Keratinocyte (primary cell): Measurements from ENCODE around the gene VWDE. TPM values are rescaled to one million over a fixed set of nuclear protein-coding genes. Genes with fewer than 3 reads are reported as not detected.

ENCODE experiments used
- DNase-seq: peaks from one replicate; pipeline ENCODE4 v3.0.0-alpha.2; 2011; ENCODE audit warnings: low read depth, missing footprints, low spot score
- FAIRE-seq: peaks from 2 replicates; lab custom pipeline; 2011; peaks lifted over from hg19 to GRCh38; lab: Jason Lieb, UNC
- H2AFZ ChIP-seq: 2 replicates; pipeline ENCODE4 v1.6.0; 2012; ENCODE audit warnings: low read length, control low read depth, inconsistent platforms; ENCODE audit not compliant: control insufficient read depth
- H3K27ac ChIP-seq: 2 replicates; pipeline ENCODE4 v1.5.1; 2011; ENCODE audit warnings: low read length; ENCODE audit not compliant: control insufficient read depth, insufficient read depth
- H3K27me3 ChIP-seq: 3 replicates; pipeline ENCODE4 v1.6.0; 2011; ENCODE audit warnings: low read length; ENCODE audit not compliant: control insufficient read depth, insufficient read depth; ENCODE audit errors: extremely low read depth
- H3K36me3 ChIP-seq, 2 experiments: 2 replicates in 1 of 2; 3 replicates in 1 of 2; pipeline ENCODE4 v1.5.1; 2011; ENCODE audit warnings: low read length in 2 of 2, mild to moderate bottlenecking in 1 of 2; ENCODE audit not compliant: control insufficient read depth in 2 of 2, insufficient read depth in 2 of 2; ENCODE audit errors: extremely low read depth in 1 of 2
- H3K4me1 ChIP-seq: 3 replicates; pipeline ENCODE4 v1.5.1; 2011; ENCODE audit warnings: low read length; ENCODE audit not compliant: control insufficient read depth, insufficient read depth; ENCODE audit errors: extremely low read depth
- H3K4me2 ChIP-seq: 3 replicates; pipeline ENCODE4 v1.6.0; 2011; ENCODE audit warnings: low read depth, low read length; ENCODE audit not compliant: control insufficient read depth, insufficient read depth; ENCODE audit errors: extremely low read depth
- H3K4me3 ChIP-seq, 3 experiments: fragments of 200-600 bp in 1 of 3; sonication (generic) in 1 of 3; 2 replicates in 2 of 3; 3 replicates in 1 of 3; pipeline ENCODE4 v1.5.1; 2011 to 2016; ENCODE audit warnings: low read length in 3 of 3, mild to moderate bottlenecking in 3 of 3, control low read depth in 2 of 3, inconsistent platforms in 1 of 3, low read depth in 1 of 3, mixed read lengths in 1 of 3, mixed run types in 1 of 3, moderate library complexity in 1 of 3; ENCODE audit not compliant: control insufficient read depth in 2 of 3, insufficient read depth in 2 of 3; ENCODE audit errors: extremely low read depth in 1 of 3
- H3K79me2 ChIP-seq: 2 replicates; pipeline ENCODE4 v1.6.0; 2012; ENCODE audit warnings: low read length; ENCODE audit not compliant: control insufficient read depth, insufficient read depth
- H3K9ac ChIP-seq: 3 replicates; pipeline ENCODE4 v1.6.0; 2011; ENCODE audit warnings: low read length; ENCODE audit not compliant: control insufficient read depth, insufficient read depth; ENCODE audit errors: extremely low read depth
- H3K9me1 ChIP-seq: 3 replicates; pipeline ENCODE4 v1.6.0; 2011; ENCODE audit warnings: low read length; ENCODE audit not compliant: control insufficient read depth, insufficient read depth; ENCODE audit errors: extremely low read depth
- H3K9me3 ChIP-seq: 2 replicates; pipeline ENCODE4 v1.5.1; 2012; ENCODE audit warnings: low read depth, low read length; ENCODE audit not compliant: control insufficient read depth
- H4K20me1 ChIP-seq: 3 replicates; pipeline ENCODE4 v1.6.0; 2011; ENCODE audit warnings: low read length; ENCODE audit not compliant: control insufficient read depth, insufficient read depth; ENCODE audit errors: extremely low read depth
- CTCF ChIP-seq, 3 experiments: IDR thresholded peaks in 1 of 3; conservative IDR thresholded peaks in 1 of 3; optimal IDR thresholded peaks in 1 of 3; 2 replicates in 2 of 3; 3 replicates in 1 of 3; pipeline versions ENCODE3 to v1.5.1; 2011; ENCODE audit warnings: low read length in 3 of 3, mild to moderate bottlenecking in 3 of 3, moderate library complexity in 2 of 3, control low read depth in 1 of 3, inconsistent platforms in 1 of 3; ENCODE audit not compliant: insufficient read depth in 2 of 3; ENCODE audit errors: extremely low read depth in 1 of 3
- EZH2 ChIP-seq: IDR thresholded peaks from one replicate; pipeline ENCODE4 v1.6.1; 2012; ENCODE audit warnings: inconsistent platforms, mild to moderate bottlenecking, low read length, moderate library complexity
- dilution Hi-C: fragments of 300-500 bp; cut with MboI; formaldehyde crosslinking; loops from one replicate; pipeline ENCODE4 v1.7.0; 2020; ENCODE audit warnings: low sequenced_read_pairs; ENCODE audit not compliant: extremely low pct_ligation_motif_present
- polyA plus RNA-seq, 5 experiments: library from polyadenylated mRNA; depleted of rRNA in 3 of 5; stranded (reverse) in 3 of 5; stranded (forward) in 1 of 5; unstranded in 1 of 5; fragments of >200 nt; gene quantifications; 1 replicate in 1 of 5; 2 replicates in 3 of 5; 3 replicates in 1 of 5; pipeline versions ENCODE4 v1.2.1 to v1.2.3, GENCODE V29; 2011 to 2012; ENCODE audit warnings: missing spikeins in 2 of 5, low read depth in 1 of 5, low replicate concordance in 1 of 5

VWDE gene
- polyA plus RNA-seq, 1 donor (not counting 4 experiments of a cell fraction or from before 2014, with no cell fraction given) = 0.01 TPM

- Histone ChIP-seq H3K27ac (no peak overlapping the region), H3K9me3 (no peaks in the 10 kb centered on the region), H3K27me3 (no peaks in the 10 kb centered on the region), H3K9me1 (no peaks in the 10 kb centered on the region), H3K4me1 (no peaks in the 10 kb centered on the region), H3K79me2 (no peaks in the 10 kb centered on the region), H3K4me2 (no peak overlapping the region), H2AFZ (no peak overlapping the region), H3K36me3 (no peaks in the 10 kb centered on the region), H3K4me3 (no peak overlapping the region), H4K20me1 (no peaks in the 10 kb centered on the region), H3K9ac (no peak overlapping the region)
- dilution Hi-C loops = no loop called here
- no peak for FAIRE-seq
- no peak for TF ChIP-seq EZH2
- TF ChIP-seq CTCF (optimal IDR thresholded peaks at IDR 0.05 in 1 of 3, IDR thresholded peaks at IDR 0.05 in 1 of 3, conservative IDR thresholded peaks at IDR 0.05 in 1 of 3; ENCODE audit: extremely low read depth in 1 of 3, insufficient read depth in 2 of 3, low read length in 3 of 3) = no peak
- DNase-seq = no peak
Measured at GRCh38 chr7:12317675-12318074, 86.0 kb downstream of the VWDE start.

- TF ChIP-seq EZH2 (no peak), CTCF (optimal IDR thresholded peaks at IDR 0.05 in 1 of 3, IDR thresholded peaks at IDR 0.05 in 1 of 3, conservative IDR thresholded peaks at IDR 0.05 in 1 of 3; ENCODE audit: extremely low read depth in 1 of 3, insufficient read depth in 2 of 3, low read length in 3 of 3) (no peak)
- Histone ChIP-seq H3K4me1 (no peaks in the 10 kb centered on the region), H4K20me1 (no peaks in the 10 kb centered on the region), H3K79me2 (no peaks in the 10 kb centered on the region), H3K4me2 (no peak overlapping the region), H2AFZ (no peak overlapping the region), H3K9ac (no peak overlapping the region), H3K27me3 (no peaks in the 10 kb centered on the region), H3K27ac (no peak overlapping the region), H3K4me3 (no peak overlapping the region), H3K9me3 (no peaks in the 10 kb centered on the region), H3K9me1 (no peaks in the 10 kb centered on the region), H3K36me3 (no peaks in the 10 kb centered on the region)
- FAIRE-seq (no peak), DNase-seq (no peak)
- dilution Hi-C loops = no loop called here
Measured at GRCh38 chr7:12316925-12317324, 86.7 kb downstream of the VWDE start.
